ENCODE data around the gene TMEM169.

The TMEM169 gene

DNA sequence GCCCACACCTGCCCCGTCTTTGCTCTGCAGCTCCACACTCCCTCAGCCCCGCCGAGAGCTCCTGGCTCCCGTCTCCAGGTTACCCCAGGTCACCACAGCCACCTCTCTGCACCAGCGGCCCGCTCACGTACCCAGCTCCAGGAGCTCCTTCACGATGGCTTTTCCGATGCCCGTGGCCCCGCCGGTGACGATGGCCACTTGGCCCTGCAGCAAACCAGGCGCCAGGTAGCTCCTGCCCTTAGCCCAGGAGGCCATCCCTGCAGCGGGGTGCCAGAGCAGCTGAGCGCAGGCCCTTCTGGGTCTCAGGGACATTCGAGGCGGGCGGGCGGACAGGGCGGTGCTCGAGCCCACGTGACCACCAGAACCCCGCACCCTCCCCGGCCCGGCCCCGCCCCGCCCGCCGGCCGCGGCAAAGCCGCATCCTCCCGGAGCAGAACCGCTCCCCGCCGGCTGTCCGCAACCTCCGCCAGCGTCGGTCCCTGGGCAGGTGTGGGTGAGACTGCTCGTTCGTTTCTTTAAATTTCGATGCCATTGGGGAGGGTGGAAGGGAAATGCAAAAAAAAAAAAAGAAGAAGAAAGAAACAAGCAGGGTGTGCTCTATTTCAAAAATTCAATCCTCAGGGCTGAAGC is at the start of gene TMEM169, which contains the start of gene PECR:
TSS of gene TMEM169 (plus strand) at position 433 of the 630 bp plus-strand sequence. CDS start 14,045 bp downstream, outside the sequence.
TSS of gene PECR (minus strand) at position 323 of the 630 bp plus-strand sequence. CDS start at position 255, 68 bp downstream.
- no peak for DNase-seq

- DNase-seq, result no peak
Observed at GRCh38 chr2:216031960-216032689, 49.6 kb upstream of the TMEM169 start.

- no peak for DNase-seq
Observed at GRCh38 chr2:216033403-216033802, 48.3 kb upstream of the TMEM169 start.

DNA sequence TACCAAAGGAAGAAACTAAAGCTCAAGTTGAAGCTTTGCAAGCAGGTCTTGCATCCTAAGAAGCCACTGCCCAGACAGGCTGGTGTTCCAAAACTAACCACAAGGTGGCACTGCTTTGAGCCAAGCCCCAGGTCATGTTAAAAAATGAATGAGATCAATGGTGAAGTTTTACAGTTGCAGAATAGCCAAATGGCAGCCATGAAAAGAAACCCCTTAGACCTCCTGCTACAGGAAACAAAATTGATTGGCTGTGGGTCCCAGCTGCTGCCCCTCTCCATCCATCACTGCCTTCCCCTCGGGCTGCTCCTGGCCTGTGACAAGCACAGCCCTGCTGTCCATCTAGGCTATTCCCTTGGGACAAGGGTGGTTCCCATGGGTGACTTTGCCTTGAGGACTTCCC is 47.7 kb upstream of the TMEM169 start:
- DNase-seq, result peak; percentile 35

DNA sequence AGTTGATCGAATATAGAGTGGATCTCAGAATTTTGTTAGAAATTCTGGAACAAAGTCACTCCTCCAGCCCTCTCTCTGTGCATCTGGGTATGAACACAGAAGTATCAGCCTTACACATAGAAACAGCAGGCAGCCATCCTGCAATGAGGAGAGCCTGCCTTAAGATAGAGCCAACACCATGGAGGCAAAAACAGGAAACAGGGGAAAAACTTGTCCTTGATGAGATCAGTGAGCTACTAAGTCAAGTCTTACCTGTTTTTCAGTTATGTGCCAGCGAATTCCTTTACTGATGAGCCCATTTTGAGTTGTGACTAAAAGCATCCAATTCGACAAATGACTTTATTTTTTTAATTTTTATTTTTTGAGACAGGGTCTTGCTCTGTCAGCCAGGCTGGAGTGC is 41.8 kb upstream of the TMEM169 start:
- DNase-seq, result no peak

- DNase-seq, result no peak
Observed at GRCh38 chr2:216041438-216041837, 40.3 kb upstream of the TMEM169 start.

DNA sequence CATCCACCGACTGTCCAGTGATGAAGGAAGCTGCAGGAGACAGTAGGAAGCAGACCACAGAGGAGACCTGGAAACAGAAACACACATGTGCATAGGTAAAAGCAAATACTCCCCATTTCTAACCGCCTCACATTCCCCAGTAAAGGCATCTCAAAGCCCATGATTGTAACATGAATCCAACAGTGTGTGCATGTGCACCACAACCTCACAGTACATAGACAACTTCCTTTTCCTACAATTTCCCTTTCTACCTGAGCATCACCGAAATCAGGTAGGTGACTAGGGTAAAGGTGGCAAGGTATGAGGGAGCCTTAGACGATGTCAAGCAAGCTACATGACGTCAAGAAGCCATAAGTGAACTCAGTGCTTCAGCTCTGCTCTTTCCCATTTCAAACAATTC is 37.8 kb upstream of the TMEM169 start:
- DNase-seq, result no peak

GRCh38 chr2:216044883-216045486 is 36.7 kb upstream of the TMEM169 start:
- DNase-seq, result no peak

DNA sequence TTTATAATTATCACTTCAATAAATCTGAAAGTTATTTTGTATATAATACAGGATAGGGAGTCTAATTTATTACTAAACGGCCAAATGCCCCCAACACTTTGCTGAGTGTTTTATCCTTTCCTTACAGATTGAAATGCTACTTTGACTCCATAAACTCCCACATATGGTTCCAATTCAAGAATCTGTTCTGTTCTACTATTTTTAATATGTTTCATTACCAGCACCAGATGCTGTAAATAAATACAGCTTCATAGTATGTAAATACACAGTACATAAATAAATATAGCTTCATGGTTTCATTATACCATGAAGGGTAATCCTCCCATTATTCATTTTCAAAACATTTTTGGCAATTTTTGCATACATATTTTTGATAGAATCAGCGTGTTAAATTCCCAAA is 34.3 kb upstream of the TMEM169 start:
- DNase-seq, result no peak

- no peak for DNase-seq
Observed at GRCh38 chr2:216049452-216049851, 32.3 kb upstream of the TMEM169 start.

GRCh38 chr2:216051350-216051749 is 30.4 kb upstream of the TMEM169 start:
- DNase-seq, result no peak

DNA sequence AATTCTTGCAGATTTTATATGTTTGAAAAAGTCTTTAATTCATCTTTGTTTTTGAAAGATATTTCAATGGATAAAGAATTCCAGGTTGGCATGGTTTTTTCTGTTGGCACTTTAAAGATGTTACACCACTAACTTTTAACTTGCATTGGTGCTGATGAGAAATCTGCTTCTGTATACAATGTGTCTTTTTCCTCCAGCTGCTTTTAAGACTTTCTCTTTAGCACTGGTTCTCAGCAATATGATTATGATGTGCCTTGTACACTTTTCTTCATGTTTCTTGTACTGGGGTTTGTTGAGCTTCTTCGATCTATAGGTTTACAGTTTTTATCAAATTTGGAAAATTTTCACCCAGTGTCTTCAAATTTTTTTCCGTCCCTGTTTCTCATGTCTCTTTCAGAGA is 29.3 kb upstream of the TMEM169 start:
- no peak for DNase-seq

DNA sequence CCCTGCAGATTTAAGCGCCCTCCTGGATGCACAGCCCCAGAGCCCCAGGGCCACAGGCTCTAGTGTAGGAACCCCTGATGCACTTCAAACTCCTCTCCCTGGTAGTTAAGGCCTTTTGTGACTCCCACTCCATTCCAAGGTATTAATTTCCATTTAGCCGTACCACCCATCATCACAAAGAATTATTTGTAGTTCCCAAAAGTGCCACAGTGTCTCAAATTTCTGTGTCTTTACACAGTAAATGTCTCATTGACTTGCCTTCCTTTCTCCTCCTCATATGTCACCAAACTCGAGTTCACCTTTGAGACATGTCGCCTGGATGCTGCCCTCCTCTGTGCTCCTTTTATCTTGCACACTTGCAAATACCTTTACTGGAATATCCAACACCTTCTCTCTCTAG is 26.0 kb upstream of the TMEM169 start:
- DNase-seq, result no peak

- peak; percentile 40 for DNase-seq
Observed at GRCh38 chr2:216056739-216057138, 25.0 kb upstream of the TMEM169 start.

DNA sequence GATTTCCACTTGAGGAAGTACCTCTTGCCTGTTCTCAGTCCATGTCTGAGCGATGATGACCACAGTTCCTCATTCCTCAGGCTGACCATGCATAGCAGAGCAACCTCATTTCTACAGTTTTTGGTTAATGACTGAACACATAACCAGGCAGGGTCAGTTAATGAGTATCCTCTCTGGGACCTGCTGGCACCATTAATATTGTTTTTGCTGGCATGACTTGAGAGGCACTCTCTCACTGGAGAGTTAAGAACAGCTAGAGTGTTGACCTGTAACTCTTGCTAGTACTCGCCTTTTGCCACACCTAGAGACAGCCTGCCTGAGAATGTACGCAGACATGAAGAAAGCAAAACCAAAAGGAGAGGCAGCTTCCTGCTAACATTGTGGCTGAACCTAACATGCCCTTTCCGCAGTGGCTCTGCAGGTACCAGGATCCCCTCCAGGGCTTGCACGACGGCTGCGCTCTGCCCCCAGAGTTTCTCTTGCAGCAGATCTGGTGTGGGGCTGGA is 24.0 kb upstream of the TMEM169 start:
- DNase-seq, result peak; percentile 76

DNA sequence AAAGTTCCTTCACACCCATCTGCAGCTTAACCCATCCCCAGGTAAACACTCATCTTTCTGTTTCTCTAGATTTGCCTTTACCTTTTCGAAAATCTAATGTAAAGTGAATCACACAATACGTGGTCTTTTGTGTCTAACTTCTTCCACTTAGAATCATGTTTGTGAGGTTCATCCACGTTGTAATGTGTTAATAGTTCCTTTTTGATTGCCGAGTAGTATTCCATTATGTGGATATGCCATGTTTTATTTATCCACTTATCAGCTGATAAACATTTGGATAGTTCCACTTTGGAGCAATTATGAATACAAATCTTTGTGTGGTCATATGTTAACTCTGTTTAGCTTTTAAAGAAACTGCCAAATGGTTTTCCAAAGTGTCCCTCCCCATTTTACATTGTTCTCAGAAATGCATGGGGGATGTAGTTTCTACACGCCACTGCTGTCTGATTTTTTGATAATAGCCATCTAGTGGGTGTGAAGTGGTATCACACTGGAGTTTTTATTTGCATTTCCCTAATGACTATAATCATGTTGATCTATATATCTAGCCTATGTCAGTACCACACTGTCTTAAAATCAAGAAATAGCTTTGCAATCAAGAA is 22.4 kb upstream of the TMEM169 start:
- DNase-seq, result no peak

DNA sequence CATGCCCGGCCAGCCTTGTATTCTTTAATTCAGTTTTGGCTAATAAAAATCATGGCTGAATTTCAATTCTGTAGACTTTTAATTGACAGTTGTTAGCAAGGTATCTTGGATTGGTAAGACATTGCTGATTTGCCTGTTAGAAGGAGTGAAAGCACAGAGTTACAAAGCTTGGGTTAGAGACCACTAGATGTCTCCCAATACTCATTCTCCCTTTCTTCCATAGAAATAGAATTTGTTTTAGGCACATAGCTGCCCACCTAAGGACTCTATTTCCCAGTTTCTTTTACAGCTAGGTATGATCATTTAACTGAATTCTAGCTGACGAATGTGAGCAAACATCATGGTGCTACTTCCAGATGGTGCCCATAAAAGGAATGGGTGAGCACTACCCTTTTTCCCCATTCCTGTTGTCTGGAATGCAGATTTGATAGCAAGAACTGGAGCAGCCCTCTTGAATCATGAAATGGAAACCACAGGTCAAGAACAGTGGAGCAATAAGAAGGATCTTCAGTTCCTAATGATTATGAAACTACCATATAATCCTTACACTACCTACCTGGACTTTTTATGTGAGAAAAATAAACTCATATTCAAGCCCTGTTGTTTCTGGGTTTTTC is 17.6 kb upstream of the TMEM169 start:
- no peak for DNase-seq

DNA sequence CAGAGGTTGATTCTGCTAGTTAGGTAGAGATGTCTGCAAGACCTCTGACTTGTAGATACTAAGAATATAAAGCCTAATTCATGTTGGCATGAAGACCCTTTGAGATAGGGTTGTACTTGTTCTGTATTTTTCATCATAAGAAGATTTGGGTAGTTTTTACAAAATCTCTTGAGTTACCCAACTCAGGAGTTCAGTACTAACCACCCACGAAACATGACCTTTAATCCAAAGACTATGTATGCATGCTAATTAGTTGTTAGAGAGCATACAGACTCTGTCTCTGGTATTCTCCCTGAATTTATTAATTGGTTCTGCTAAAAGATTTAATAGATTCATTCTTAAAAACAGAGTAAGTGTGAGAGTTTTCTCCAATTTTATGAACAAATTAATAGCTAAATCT is 17.1 kb upstream of the TMEM169 start:
- no peak for DNase-seq

- no peak for DNase-seq
Observed at GRCh38 chr2:216066230-216066629, 15.5 kb upstream of the TMEM169 start.

DNA sequence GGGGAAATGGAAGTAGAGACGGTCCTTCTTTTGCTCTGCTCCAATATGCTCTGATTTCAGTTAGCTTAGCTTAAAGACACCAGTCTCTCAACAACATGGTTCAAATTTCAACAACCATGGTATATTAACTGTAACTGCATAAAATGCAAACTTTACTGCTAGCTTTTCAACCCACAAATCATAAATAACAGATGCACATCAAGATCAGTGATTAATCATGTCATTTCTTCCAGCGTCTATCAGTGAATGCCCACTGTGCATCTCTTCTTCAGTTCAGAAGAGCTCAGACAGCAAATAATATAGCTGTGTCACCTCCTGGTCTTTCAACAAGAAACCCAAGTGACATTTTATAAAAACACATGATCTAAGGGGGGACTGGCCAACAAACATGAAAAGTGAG is 12.7 kb upstream of the TMEM169 start:
- DNase-seq, result no peak

DNA sequence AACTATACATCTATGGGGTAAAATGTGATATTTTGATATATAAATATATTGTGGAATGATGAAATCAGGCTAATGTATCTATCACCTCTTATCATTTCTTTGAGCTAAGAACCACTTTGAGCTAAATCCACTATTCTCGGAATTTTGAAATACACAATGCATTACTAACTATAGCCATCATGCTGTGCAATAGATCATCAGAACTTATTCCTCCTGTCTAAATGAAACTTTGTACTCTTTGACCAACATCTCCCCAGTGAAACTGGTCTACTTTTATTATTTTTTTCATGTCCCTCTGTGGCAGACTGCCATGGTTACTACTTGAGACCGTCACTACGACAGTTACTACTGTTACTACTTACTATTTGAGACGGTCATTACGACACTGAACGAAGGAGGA is 11.5 kb upstream of the TMEM169 start:
- DNase-seq, result peak; percentile 10

DNA sequence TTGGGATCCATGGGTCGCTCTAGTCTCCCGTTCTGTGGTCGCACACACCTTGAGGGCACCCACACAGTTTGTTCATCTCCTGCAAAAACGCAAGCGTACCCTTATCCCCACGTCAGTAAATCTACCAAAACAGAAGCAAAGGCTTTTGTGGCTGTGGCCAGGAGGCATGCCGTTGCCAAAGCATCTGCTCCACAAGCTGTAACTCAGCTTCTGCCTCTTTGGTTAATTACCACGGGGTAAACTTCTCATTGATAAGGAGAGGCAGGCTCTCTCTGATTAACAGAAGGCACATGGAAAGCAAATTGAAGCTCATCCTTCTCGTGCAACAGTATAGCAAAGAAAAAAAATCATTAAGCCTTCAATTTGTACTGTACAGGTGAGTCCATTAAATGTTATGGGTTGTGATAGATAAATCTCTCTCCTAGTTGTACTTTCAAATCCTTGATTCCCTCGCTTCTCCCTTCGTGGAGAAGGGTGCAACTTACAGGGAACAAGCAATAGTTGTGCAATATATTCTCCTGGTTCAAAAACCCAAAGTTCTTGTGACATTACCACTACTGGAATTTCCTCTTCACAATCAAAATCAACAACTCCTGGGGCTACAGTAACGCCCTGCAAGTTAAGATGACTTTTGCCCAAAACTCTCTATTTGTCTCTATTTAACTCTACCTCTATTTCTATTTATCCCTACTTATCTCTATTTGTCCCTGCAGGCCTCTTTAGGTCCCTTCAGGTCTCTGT is 10.4 kb upstream of the TMEM169 start:
- DNase-seq, result no peak
